ENCODE measurements around the gene PLEKHH1.
"Not testable (repeated sequence)": the region's sequence is repeated elsewhere in the genome, so short reads cannot be mapped to it uniquely, and the experiment has no call there.

The PLEKHH1 gene

GRCh38 chr14:67532606-67532997, 488 bp upstream of the PLEKHH1 start:
- H3K27ac ChIP-seq (ENCODE audit: low read length) = no peak overlapping the region
- peaks cover 9% of the 10 kb centered on the region for H3K4me1 ChIP-seq (ENCODE audit: control insufficient read depth, insufficient read depth, low read length)
- peak overlapping the region; percentile 75 to 82 for H3K9ac ChIP-seq (ENCODE audit: low read length in 2 of 2)
- H3K36me3 ChIP-seq (ENCODE audit: control insufficient read depth in 2 of 2, insufficient read depth in 2 of 2, low read length in 2 of 2) = no peaks in the 10 kb centered on the region
- H3K4me3 ChIP-seq (ENCODE audit: low read length in 2 of 2) = peak overlapping the region; percentile 74 to 78
- no peaks in the 10 kb centered on the region for H3K9me3 ChIP-seq (ENCODE audit: control insufficient read depth in 2 of 2, low read length in 2 of 2)
- H3K27me3 ChIP-seq (ENCODE audit: control insufficient read depth in 1 of 2, insufficient read depth in 2 of 2, low read length in 2 of 2) = peaks cover 0 to 2% of the 10 kb centered on the region in 2 donors

GRCh38 chr14:67533754-67534085, 630 bp downstream of the PLEKHH1 start:
- Histone ChIP-seq H3K36me3 (ENCODE audit: control insufficient read depth in 2 of 2, insufficient read depth in 2 of 2, low read length in 2 of 2) (no peaks in the 10 kb centered on the region), H3K4me3 (ENCODE audit: low read length in 2 of 2) (peak overlapping the region; percentile 68 to 78), H3K27ac (ENCODE audit: low read length) (no peak overlapping the region), H3K27me3 (ENCODE audit: control insufficient read depth in 1 of 2, insufficient read depth in 2 of 2, low read length in 2 of 2) (peaks cover 0 to 2% of the 10 kb centered on the region in 2 donors), H3K9ac (ENCODE audit: low read length in 2 of 2) (peak overlapping the region; percentile 35 to 42), H3K4me1 (ENCODE audit: control insufficient read depth, insufficient read depth, low read length) (peaks cover 9% of the 10 kb centered on the region), H3K9me3 (ENCODE audit: control insufficient read depth in 2 of 2, low read length in 2 of 2) (no peaks in the 10 kb centered on the region)

GRCh38 chr14:67536087-67536486, 3.0 kb downstream of the PLEKHH1 start:
- Histone ChIP-seq H3K36me3 (ENCODE audit: control insufficient read depth in 2 of 2, insufficient read depth in 2 of 2, low read length in 2 of 2) (no peaks in the 10 kb centered on the region), H3K9ac (ENCODE audit: low read length in 2 of 2) (no peak overlapping the region), H3K4me1 (ENCODE audit: control insufficient read depth, insufficient read depth, low read length) (peaks cover 9% of the 10 kb centered on the region), H3K27me3 (ENCODE audit: control insufficient read depth in 1 of 2, insufficient read depth in 2 of 2, low read length in 2 of 2) (no peaks in the 10 kb centered on the region), H3K9me3 (ENCODE audit: control insufficient read depth in 2 of 2, low read length in 2 of 2) (no peaks in the 10 kb centered on the region), H3K4me3 (ENCODE audit: low read length in 2 of 2) (no peak overlapping the region), H3K27ac (ENCODE audit: low read length) (no peak overlapping the region)

GRCh38 chr14:67537736-67538135, 4.6 kb downstream of the PLEKHH1 start:
- H3K4me1 ChIP-seq (ENCODE audit: control insufficient read depth, insufficient read depth, low read length) = peaks cover 4% of the 10 kb centered on the region
- no peaks in the 10 kb centered on the region for H3K36me3 ChIP-seq (ENCODE audit: control insufficient read depth in 2 of 2, insufficient read depth in 2 of 2, low read length in 2 of 2)
- H3K4me3 ChIP-seq (ENCODE audit: low read length in 2 of 2) = no peak overlapping the region
- H3K27me3 ChIP-seq (ENCODE audit: control insufficient read depth in 1 of 2, insufficient read depth in 2 of 2, low read length in 2 of 2) = no peaks in the 10 kb centered on the region
- no peak overlapping the region for H3K9ac ChIP-seq (ENCODE audit: low read length in 2 of 2)
- no peaks in the 10 kb centered on the region for H3K9me3 ChIP-seq (ENCODE audit: control insufficient read depth in 2 of 2, low read length in 2 of 2)
- H3K27ac ChIP-seq (ENCODE audit: low read length) = no peak overlapping the region

GRCh38 chr14:67538501-67538900, 5.4 kb downstream of the PLEKHH1 start:
- no peaks in the 10 kb centered on the region for H3K9me3 ChIP-seq (ENCODE audit: control insufficient read depth in 2 of 2, low read length in 2 of 2)
- H3K9ac ChIP-seq (ENCODE audit: low read length in 2 of 2) = no peak overlapping the region
- H3K27ac ChIP-seq (ENCODE audit: low read length) = no peak overlapping the region
- no peaks in the 10 kb centered on the region for H3K36me3 ChIP-seq (ENCODE audit: control insufficient read depth in 2 of 2, insufficient read depth in 2 of 2, low read length in 2 of 2)
- no peaks in the 10 kb centered on the region for H3K27me3 ChIP-seq (ENCODE audit: control insufficient read depth in 1 of 2, insufficient read depth in 2 of 2, low read length in 2 of 2)
- no peak overlapping the region for H3K4me3 ChIP-seq (ENCODE audit: low read length in 2 of 2)
- peaks cover 2% of the 10 kb centered on the region for H3K4me1 ChIP-seq (ENCODE audit: control insufficient read depth, insufficient read depth, low read length)

GRCh38 chr14:67539116-67539515, 6.0 kb downstream of the PLEKHH1 start:
- no peak overlapping the region for H3K27ac ChIP-seq (ENCODE audit: low read length)
- H3K9ac ChIP-seq (ENCODE audit: low read length in 2 of 2) = no peak overlapping the region
- no peaks in the 10 kb centered on the region for H3K27me3 ChIP-seq (ENCODE audit: control insufficient read depth in 1 of 2, insufficient read depth in 2 of 2, low read length in 2 of 2)
- no peak overlapping the region for H3K4me3 ChIP-seq (ENCODE audit: low read length in 2 of 2)
- H3K9me3 ChIP-seq (ENCODE audit: control insufficient read depth in 2 of 2, low read length in 2 of 2) = no peaks in the 10 kb centered on the region
- no peaks in the 10 kb centered on the region for H3K4me1 ChIP-seq (ENCODE audit: control insufficient read depth, insufficient read depth, low read length)
- H3K36me3 ChIP-seq (ENCODE audit: control insufficient read depth in 2 of 2, insufficient read depth in 2 of 2, low read length in 2 of 2) = no peaks in the 10 kb centered on the region

- Histone ChIP-seq H3K9ac (ENCODE audit: low read length in 2 of 2) (no peak overlapping the region), H3K27me3 (ENCODE audit: control insufficient read depth in 1 of 2, insufficient read depth in 2 of 2, low read length in 2 of 2) (no peaks in the 10 kb centered on the region), H3K4me3 (ENCODE audit: low read length in 2 of 2) (no peak overlapping the region), H3K36me3 (ENCODE audit: control insufficient read depth in 2 of 2, insufficient read depth in 2 of 2, low read length in 2 of 2) (peaks cover 0 to 5% of the 10 kb centered on the region in 2 donors), H3K4me1 (ENCODE audit: control insufficient read depth, insufficient read depth, low read length) (no peaks in the 10 kb centered on the region), H3K27ac (ENCODE audit: low read length) (no peak overlapping the region), H3K9me3 (ENCODE audit: control insufficient read depth in 2 of 2, low read length in 2 of 2) (no peaks in the 10 kb centered on the region)
These were observed 8.6 kb downstream of the PLEKHH1 start for GRCh38 chr14:67541448-67542387.

GRCh38 chr14:67542620-67543019, 9.5 kb downstream of the PLEKHH1 start:
- H3K36me3 ChIP-seq (ENCODE audit: control insufficient read depth in 2 of 2, insufficient read depth in 2 of 2, low read length in 2 of 2); H3K9ac ChIP-seq (ENCODE audit: low read length in 2 of 2); H3K27me3 ChIP-seq (ENCODE audit: control insufficient read depth in 1 of 2, insufficient read depth in 2 of 2, low read length in 2 of 2); H3K9me3 ChIP-seq (ENCODE audit: control insufficient read depth in 2 of 2, low read length in 2 of 2); H3K4me1 ChIP-seq (ENCODE audit: control insufficient read depth, insufficient read depth, low read length); H3K27ac ChIP-seq (ENCODE audit: low read length); H3K4me3 ChIP-seq (ENCODE audit: low read length in 2 of 2): not testable (repeated sequence)

GRCh38 chr14:67544590-67544989, 11.5 kb downstream of the PLEKHH1 start:
- H3K27ac ChIP-seq (ENCODE audit: low read length) = no peak overlapping the region
- no peaks in the 10 kb centered on the region for H3K27me3 ChIP-seq (ENCODE audit: control insufficient read depth in 1 of 2, insufficient read depth in 2 of 2, low read length in 2 of 2)
- no peak overlapping the region for H3K9ac ChIP-seq (ENCODE audit: low read length in 2 of 2)
- no peaks in the 10 kb centered on the region for H3K4me1 ChIP-seq (ENCODE audit: control insufficient read depth, insufficient read depth, low read length)
- no peak overlapping the region for H3K4me3 ChIP-seq (ENCODE audit: low read length in 2 of 2)
- H3K36me3 ChIP-seq (ENCODE audit: control insufficient read depth in 2 of 2, insufficient read depth in 2 of 2, low read length in 2 of 2) = peaks cover 3 to 5% of the 10 kb centered on the region in 2 donors
- H3K9me3 ChIP-seq (ENCODE audit: control insufficient read depth in 2 of 2, low read length in 2 of 2) = no peaks in the 10 kb centered on the region

- H3K36me3 ChIP-seq (ENCODE audit: control insufficient read depth in 2 of 2, insufficient read depth in 2 of 2, low read length in 2 of 2) = peaks cover 3 to 5% of the 10 kb centered on the region in 2 donors
- H3K27me3 ChIP-seq (ENCODE audit: control insufficient read depth in 1 of 2, insufficient read depth in 2 of 2, low read length in 2 of 2) = no peaks in the 10 kb centered on the region
- no peaks in the 10 kb centered on the region for H3K4me1 ChIP-seq (ENCODE audit: control insufficient read depth, insufficient read depth, low read length)
- H3K4me3 ChIP-seq (ENCODE audit: low read length in 2 of 2) = no peak overlapping the region
- H3K27ac ChIP-seq (ENCODE audit: low read length) = no peak overlapping the region
- H3K9ac ChIP-seq (ENCODE audit: low read length in 2 of 2) = no peak overlapping the region
- no peaks in the 10 kb centered on the region for H3K9me3 ChIP-seq (ENCODE audit: control insufficient read depth in 2 of 2, low read length in 2 of 2)
These were observed 14.2 kb downstream of the PLEKHH1 start for GRCh38 chr14:67547224-67547780.

- no peaks in the 10 kb centered on the region for H3K9me3 ChIP-seq (ENCODE audit: control insufficient read depth in 2 of 2, low read length in 2 of 2)
- no peaks in the 10 kb centered on the region for H3K4me1 ChIP-seq (ENCODE audit: control insufficient read depth, insufficient read depth, low read length)
- peaks cover 3 to 4% of the 10 kb centered on the region in 2 donors for H3K36me3 ChIP-seq (ENCODE audit: control insufficient read depth in 2 of 2, insufficient read depth in 2 of 2, low read length in 2 of 2)
- no peak overlapping the region for H3K9ac ChIP-seq (ENCODE audit: low read length in 2 of 2)
- H3K27me3 ChIP-seq (ENCODE audit: control insufficient read depth in 1 of 2, insufficient read depth in 2 of 2, low read length in 2 of 2) = no peaks in the 10 kb centered on the region
- no peak overlapping the region for H3K4me3 ChIP-seq (ENCODE audit: low read length in 2 of 2)
- H3K27ac ChIP-seq (ENCODE audit: low read length) = no peak overlapping the region
These were observed 16.6 kb downstream of the PLEKHH1 start for GRCh38 chr14:67549734-67550133.
